Hypothalamus (tissue), 51 donors: ENCODE data around the gene EHF.

Source experiments
- DNase-seq, 51 donors: peaks; one replicate each; lab custom pipeline; 2025; lab: John Stamatoyannopoulos, UW

Gene EHF

GRCh38 chr11:34707462-34707840 is 86.6 kb downstream of the EHF start:
- DNase-seq, result no peak
